ENCODE measurements around the gene HAAO.

HAAO gene

DNA sequence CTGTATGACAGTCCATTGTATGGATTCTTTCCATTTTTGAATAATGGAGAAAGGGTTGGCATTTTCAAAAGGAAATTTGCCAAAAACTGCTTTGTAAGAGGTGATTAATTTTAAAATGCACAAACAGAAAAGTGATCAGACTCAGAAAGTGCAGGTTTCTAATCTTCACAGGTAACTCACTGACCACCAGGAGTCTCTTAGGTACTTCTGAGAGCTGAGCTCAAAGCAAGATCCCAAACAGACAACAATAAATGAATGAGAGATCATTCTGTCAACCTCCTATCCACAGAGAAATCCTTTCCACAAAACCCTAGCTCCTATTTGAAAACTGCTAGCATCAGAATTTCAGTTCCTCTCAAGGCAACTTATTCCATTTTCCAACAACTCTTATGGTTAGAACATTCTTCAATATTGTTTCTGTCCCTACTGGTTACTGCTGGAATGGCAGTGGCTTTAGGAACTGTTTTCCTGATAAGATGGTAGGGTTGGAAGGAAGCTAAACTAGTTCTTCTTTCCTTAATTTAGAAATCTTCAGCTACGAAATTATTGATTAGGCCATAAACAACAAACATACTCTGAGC lies 20.6 kb upstream of the HAAO start:
- no peak for DNase-seq

- DNase-seq: peak; percentile 49
Observed at GRCh38 chr2:42810971-42811811, 18.8 kb upstream of the HAAO start.

DNA sequence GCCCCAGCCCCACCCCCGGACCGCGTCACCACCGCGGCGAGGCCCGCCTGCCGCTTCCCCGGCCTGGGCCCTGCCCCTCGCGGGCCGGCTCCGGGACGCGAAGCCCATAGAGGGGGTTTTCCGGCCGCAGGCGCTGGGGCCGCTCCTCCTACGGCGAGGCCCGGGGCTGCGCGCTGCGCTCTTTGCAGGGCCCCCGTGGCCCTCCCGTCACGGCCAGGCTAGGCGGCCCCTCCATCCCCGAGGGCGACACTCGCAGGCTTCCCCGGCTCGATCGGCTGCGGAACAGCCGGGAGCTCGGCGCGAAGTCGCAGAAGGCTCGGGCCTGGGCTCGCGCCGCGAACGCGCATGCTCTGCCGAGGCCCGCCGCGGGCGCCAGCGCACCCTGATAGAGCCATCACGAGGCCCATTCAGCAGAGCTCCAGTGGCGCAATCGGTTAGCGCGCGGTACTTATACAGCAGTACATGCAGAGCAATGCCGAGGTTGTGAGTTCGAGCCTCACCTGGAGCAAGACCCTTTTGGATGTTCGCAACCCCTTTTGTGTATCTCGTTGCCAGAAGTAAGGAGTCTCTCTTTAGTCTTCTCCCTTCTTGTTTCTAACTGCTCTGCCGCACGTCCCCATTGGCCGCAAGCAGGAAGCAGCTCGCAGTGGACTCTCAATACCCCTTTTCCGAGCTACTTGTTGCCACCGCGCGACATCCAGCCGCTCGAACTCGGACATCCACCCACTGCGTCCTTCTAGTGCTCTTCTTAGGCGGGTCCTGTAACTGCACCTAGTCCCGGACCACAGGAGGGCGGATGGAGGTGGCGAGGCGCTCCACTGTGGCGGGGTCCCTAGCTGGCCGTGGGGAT lies 18.0 kb upstream of the HAAO start:
- peak; percentile 96 for DNase-seq

- DNase-seq: no peak
Observed at GRCh38 chr2:42809819-42810120, 17.4 kb upstream of the HAAO start.

- no peak for DNase-seq
Observed at GRCh38 chr2:42809131-42809818, 16.9 kb upstream of the HAAO start.

- DNase-seq: no peak
Observed at GRCh38 chr2:42808301-42808700, 15.9 kb upstream of the HAAO start.

GRCh38 chr2:42806786-42807185 lies 14.4 kb upstream of the HAAO start:
- DNase-seq: no peak

DNA sequence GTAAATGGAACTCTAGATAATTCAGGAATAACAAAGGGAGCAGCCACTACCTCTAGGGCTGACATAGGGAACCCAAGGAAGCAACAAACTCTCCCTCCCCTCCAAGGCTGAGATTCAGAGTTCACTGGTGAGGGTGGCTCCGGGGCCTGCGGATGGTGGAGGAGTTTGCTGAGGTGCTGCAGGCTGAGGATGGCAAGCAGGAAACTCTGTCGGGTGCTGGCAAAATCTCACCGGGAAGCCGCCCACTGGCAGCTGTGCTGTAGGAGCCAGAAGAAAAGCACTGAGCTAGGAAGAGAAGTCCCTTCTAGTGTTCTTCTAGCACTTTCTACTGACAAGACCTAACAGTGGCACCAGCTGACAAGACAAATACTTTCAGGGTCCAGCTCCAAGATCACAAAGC lies 12.5 kb upstream of the HAAO start:
- DNase-seq: no peak

- DNase-seq: no peak
Observed at GRCh38 chr2:42804338-42804737, 12.0 kb upstream of the HAAO start.

GRCh38 chr2:42802150-42802549 lies 9.8 kb upstream of the HAAO start:
- no peak for DNase-seq

GRCh38 chr2:42801381-42801780 lies 9.0 kb upstream of the HAAO start:
- no peak for DNase-seq

DNA sequence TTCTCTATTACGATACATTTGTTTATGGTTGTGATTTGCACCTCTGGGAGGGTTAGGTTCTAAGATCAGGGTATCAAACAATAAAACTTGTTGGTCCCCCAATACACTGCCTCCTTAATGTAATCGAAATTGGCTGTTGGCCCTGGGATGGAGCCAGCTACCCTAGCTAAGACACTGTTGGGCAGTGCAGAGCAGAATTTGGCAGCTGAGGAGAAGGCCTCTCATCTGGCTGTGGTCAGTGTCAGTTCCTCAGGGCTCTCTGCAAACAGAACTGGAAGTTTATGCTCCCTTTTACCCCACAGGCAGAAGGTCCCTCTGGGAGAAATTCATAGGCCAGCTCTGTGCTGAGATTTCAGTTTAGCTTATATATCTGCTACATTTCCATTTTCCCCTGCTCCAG lies 8.6 kb upstream of the HAAO start:
- no peak for DNase-seq

DNA sequence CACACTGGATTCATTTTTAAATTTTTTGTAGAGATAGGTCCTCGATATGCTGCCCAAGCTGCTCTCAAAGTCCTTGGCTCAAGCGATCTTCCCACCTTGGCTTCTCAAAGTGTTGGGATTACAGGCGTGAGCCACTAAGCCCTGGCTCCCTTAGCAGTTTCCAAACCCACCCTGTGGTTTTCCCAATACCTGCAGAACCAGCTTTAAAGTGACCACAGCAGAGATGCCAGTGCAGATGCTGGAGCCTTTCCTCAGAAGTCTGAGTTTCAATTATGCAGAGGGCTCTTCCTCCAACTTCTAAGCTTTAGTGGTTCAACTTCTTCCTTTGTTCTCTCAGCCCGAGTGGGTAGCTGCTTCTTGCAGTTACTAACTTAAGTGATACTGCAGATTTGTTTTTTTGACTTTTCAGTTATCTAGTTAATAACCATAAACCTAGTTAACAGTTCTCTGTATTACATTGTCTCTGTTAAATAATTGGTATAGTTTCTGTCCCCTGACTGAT lies 8.1 kb upstream of the HAAO start:
- DNase-seq: no peak

GRCh38 chr2:42799881-42800280 lies 7.5 kb upstream of the HAAO start:
- DNase-seq: no peak

DNA sequence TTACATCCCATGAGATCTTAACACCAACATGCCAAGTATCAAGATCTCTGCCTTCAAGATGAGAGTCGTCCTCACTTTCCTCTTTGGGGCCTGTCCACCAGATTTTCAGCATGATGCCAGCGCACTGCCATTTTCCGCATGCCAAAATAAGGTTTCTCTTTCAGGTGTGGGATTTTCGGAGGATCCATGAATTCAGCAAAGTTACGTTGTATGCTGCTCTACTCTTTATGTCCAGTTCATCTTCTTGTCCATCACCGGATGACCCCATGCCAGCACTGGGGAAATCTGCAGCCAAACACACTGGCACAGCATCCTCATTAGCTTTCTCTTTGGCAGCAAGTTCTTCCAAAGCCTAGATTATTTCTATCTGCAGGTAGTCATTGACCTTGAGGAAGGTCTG lies 4.9 kb upstream of the HAAO start:
- no peak for DNase-seq

GRCh38 chr2:42796427-42797248 lies 4.3 kb upstream of the HAAO start:
- DNase-seq: no peak

GRCh38 chr2:42795841-42796301 lies 3.5 kb upstream of the HAAO start:
- no peak for DNase-seq

DNA sequence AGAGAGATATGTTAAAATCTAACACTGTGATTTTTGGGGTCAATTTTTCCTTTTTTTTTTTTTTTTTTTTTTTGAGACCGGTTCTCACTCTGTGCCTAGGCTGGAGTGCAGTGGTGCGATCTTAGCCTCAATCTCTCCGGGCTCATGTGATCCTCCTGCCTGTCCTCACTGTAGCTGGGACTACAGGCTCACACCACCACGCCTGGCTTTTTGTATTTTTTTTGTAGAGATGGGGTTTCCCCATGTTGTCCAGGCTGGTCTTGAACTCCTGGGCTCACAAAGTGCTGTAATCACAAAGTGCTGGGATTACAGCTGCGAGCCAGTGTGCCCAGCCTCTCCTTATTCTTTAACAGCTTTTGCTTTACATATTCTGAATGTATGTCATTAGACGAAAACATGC lies 2.9 kb upstream of the HAAO start:
- DNase-seq: no peak

DNA sequence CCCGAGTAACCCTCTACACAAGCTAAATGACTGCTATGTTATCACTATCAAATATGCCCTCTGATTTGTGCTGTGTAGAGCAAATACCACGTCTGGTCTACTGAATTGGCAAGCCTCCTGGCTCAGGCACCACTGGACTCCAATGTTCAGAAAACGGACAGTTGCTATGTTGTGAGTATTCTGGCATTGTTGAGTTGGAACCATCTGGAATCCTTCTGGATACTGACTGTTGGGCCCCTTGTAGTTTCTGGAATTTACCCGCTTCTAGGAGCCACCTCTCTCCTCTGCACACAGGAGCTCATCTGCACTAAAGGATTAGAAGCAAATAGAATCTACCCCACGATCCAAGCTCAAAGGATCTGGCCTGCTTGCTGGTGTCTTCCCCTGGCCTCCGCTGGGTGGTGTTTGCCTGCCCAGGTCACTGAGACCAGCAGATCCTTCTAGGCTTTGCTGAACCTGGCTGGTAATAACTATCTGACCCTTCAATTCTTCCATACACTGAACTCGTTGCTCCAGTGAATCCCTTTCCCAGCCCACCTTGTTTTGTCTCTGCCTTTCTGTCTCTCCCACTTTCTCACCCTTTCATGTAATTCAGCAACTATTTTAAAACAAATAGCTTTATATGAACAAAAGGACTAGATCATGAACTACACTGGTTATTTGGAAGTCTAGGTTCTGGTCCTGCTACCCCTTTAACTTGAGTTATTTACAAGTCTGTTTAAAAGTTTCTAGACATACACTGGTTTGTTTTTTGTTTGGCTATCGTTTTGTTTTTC lies 2.1 kb upstream of the HAAO start:
- no peak for DNase-seq

- no peak for DNase-seq
Observed at GRCh38 chr2:42793334-42794270, 1.2 kb upstream of the HAAO start.

Data from central memory CD4-positive, alpha-beta T cell (primary cell).